ENCODE measurements around the gene CELSR2. TPM values are rescaled to one million over a fixed set of nuclear protein-coding genes. Genes with fewer than 3 reads are reported as not detected.

CELSR2 gene, protein sequence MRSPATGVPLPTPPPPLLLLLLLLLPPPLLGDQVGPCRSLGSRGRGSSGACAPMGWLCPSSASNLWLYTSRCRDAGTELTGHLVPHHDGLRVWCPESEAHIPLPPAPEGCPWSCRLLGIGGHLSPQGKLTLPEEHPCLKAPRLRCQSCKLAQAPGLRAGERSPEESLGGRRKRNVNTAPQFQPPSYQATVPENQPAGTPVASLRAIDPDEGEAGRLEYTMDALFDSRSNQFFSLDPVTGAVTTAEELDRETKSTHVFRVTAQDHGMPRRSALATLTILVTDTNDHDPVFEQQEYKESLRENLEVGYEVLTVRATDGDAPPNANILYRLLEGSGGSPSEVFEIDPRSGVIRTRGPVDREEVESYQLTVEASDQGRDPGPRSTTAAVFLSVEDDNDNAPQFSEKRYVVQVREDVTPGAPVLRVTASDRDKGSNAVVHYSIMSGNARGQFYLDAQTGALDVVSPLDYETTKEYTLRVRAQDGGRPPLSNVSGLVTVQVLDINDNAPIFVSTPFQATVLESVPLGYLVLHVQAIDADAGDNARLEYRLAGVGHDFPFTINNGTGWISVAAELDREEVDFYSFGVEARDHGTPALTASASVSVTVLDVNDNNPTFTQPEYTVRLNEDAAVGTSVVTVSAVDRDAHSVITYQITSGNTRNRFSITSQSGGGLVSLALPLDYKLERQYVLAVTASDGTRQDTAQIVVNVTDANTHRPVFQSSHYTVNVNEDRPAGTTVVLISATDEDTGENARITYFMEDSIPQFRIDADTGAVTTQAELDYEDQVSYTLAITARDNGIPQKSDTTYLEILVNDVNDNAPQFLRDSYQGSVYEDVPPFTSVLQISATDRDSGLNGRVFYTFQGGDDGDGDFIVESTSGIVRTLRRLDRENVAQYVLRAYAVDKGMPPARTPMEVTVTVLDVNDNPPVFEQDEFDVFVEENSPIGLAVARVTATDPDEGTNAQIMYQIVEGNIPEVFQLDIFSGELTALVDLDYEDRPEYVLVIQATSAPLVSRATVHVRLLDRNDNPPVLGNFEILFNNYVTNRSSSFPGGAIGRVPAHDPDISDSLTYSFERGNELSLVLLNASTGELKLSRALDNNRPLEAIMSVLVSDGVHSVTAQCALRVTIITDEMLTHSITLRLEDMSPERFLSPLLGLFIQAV (N-terminal part only)
- 11.3 TPM for polyA plus RNA-seq
- long read RNA-seq, donor 1: 0 reads
- long read RNA-seq, donor 2: 0 reads
- long read RNA-seq, donor 3: 0 reads
- long read RNA-seq, donor 4: 0 reads
- long read RNA-seq, donor 5: 0 reads
- long read RNA-seq, donor 6: 0 reads
- long read RNA-seq, donor 7: 0 reads
- long read RNA-seq, donor 8: 0 reads
- long read RNA-seq, donor 9: 0 reads
- long read RNA-seq, donor 10: 0 reads
- long read RNA-seq, donor 11: 0 reads

GRCh38 chr1:109248797-109249629, at the start of gene CELSR2:
TSS of gene CELSR2 (plus strand) at chr1:109249539. CDS start at chr1:109250080, 541 bp downstream.
- Histone ChIP-seq H3K36me3 (ENCODE audit: control insufficient read depth, insufficient read depth, low read length) (no peaks in the 10 kb centered on the region), H3K27me3 (ENCODE audit: control insufficient read depth, insufficient read depth, low read length) (peaks cover 3% of the 10 kb centered on the region), H3K27ac (ENCODE audit: low read length) (no peak within 1 kb of the TSS), H3K4me3 (ENCODE audit: low read length) (peak within 1 kb of the TSS; percentile 34), H3K9me3 (ENCODE audit: control insufficient read depth, low read depth, low read length) (peaks cover 2% of the 10 kb centered on the region), H3K4me1 (ENCODE audit: control insufficient read depth, insufficient read depth, low read length) (peaks cover 14% of the 10 kb centered on the region)
- peak in 1 of 2 donors; percentile 75 for DNase-seq
- no CpG with 5 or more reads among the region's 49 CpGs for WGBS (ENCODE audit: insufficient coverage, low lambda C conversion rate)

DNA sequence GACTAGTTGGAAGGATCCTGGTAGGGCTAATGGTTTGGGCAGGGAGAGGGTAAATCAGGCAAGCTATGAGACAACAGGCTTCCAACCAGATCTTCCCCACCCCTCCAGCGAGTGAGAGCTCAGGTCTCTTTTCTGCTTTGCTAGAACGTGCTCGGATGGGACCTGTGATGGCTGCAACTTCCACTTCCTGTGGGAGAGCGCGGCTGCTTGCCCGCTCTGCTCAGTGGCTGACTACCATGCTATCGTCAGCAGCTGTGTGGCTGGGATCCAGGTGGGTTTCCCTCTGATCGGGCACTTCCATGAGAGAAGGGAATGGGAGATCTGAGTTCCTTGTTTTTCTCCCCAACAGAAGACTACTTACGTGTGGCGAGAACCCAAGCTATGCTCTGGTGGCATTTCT, 49.6 kb upstream of the CELSR2 start:
- Histone ChIP-seq H3K4me3 (ENCODE audit: low read length) (no peak overlapping the region), H3K27ac (ENCODE audit: low read length) (no peak overlapping the region), H3K36me3 (ENCODE audit: control insufficient read depth, insufficient read depth, low read length) (peaks cover 12% of the 10 kb centered on the region), H3K9me3 (ENCODE audit: control insufficient read depth, low read depth, low read length) (no peaks in the 10 kb centered on the region), H3K4me1 (ENCODE audit: control insufficient read depth, insufficient read depth, low read length) (no peaks in the 10 kb centered on the region), H3K27me3 (ENCODE audit: control insufficient read depth, insufficient read depth, low read length) (no peaks in the 10 kb centered on the region)
- no peak for DNase-seq
- no CpG with 5 or more reads among the region's 10 CpGs for WGBS (ENCODE audit: insufficient coverage, low lambda C conversion rate)

DNA sequence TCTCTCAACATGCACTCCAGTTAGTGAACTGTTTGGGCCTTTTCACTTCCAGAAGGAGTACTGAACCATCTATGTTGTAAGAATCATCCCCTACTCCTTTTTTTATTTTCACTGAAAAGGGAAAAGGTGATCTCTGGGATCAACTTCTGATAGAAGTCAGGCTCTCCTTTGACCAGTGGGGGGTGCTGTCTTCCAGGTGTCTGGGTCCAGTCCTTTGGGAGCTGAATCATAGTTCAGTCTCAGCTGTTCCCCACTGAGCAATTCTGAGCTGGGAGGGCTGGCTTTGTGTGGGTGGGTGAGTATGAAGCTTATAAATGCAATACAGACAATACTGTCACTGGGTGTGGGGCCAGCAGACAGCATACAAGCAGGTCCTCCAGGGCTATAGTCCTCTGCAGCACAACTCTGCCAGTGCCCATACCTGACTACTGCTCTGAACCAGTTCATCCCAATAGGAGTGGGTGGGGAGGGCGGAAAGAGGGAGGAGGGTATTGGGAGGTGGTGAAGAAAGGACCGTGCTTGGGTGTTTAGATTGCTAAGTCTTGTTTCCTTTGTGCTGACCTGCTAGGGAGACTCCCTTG, 48.1 kb upstream of the CELSR2 start:
- DNase-seq: peak; percentile 42 to 45
- H3K4me3 ChIP-seq (ENCODE audit: low read length): no peak overlapping the region
- WGBS (ENCODE audit: insufficient coverage, low lambda C conversion rate): no CpG with 5 or more reads among the region's 2 CpGs
- H3K27me3 ChIP-seq (ENCODE audit: control insufficient read depth, insufficient read depth, low read length): no peaks in the 10 kb centered on the region
- no peak overlapping the region for H3K27ac ChIP-seq (ENCODE audit: low read length)
- H3K9me3 ChIP-seq (ENCODE audit: control insufficient read depth, low read depth, low read length): no peaks in the 10 kb centered on the region
- H3K36me3 ChIP-seq (ENCODE audit: control insufficient read depth, insufficient read depth, low read length): peaks cover 12% of the 10 kb centered on the region
- H3K4me1 ChIP-seq (ENCODE audit: control insufficient read depth, insufficient read depth, low read length): no peaks in the 10 kb centered on the region

DNA sequence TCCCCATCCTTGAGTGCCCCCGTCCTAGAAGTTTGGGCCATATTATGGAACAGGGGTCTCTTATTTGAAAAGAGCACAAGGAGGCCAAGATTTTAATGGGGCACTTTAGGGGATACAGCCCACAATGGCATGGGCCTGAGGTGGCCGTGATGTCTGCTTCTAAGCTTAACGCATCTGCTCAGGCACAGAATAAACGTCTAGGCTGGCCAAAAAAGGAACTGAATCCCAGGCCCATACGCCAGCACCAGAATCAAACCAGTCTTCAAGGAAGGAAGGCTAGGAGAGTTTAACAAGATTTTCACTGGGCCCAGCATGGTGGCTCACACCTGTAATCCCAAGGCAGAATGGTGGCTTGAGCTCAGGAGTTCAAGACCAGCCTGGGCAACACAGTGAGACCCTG, 44.9 kb upstream of the CELSR2 start:
- WGBS (ENCODE audit: insufficient coverage, low lambda C conversion rate): no CpG with 5 or more reads among the region's 5 CpGs
- no peaks in the 10 kb centered on the region for H3K9me3 ChIP-seq (ENCODE audit: control insufficient read depth, low read depth, low read length)
- no peaks in the 10 kb centered on the region for H3K27me3 ChIP-seq (ENCODE audit: control insufficient read depth, insufficient read depth, low read length)
- no peak for DNase-seq
- H3K36me3 ChIP-seq (ENCODE audit: control insufficient read depth, insufficient read depth, low read length): peaks cover 9% of the 10 kb centered on the region
- no peak overlapping the region for H3K27ac ChIP-seq (ENCODE audit: low read length)
- H3K4me3 ChIP-seq (ENCODE audit: low read length): no peak overlapping the region
- no peaks in the 10 kb centered on the region for H3K4me1 ChIP-seq (ENCODE audit: control insufficient read depth, insufficient read depth, low read length)

DNA sequence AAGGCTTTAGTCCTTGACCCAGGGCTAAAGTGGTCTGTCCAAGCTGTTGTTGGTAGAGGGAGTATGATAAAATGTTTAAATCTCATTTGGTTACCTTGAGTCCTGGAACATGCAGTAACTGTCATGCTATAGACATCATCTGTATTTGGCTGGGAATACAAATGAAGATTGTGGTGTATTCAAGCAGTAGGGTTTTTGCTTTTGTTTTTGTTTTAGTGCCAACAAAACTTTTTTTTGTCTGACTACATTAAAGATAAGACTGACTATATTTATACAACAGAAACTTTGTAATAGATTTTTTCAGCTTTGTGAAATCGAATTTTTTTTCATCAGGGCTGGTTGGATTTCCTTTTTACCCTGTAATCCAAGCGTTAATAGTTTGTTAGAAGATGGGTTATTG, 43.0 kb upstream of the CELSR2 start:
- WGBS (ENCODE audit: insufficient coverage, low lambda C conversion rate): 100% methylated on average over 2 of the region's 2 CpGs
- H3K4me1 ChIP-seq (ENCODE audit: control insufficient read depth, insufficient read depth, low read length): no peaks in the 10 kb centered on the region

GRCh38 chr1:109207467-109208103, 41.8 kb upstream of the CELSR2 start:
- Histone ChIP-seq H3K27ac (ENCODE audit: low read length) (no peak overlapping the region), H3K27me3 (ENCODE audit: control insufficient read depth, insufficient read depth, low read length) (no peaks in the 10 kb centered on the region), H3K36me3 (ENCODE audit: control insufficient read depth, insufficient read depth, low read length) (peaks cover 5% of the 10 kb centered on the region), H3K4me1 (ENCODE audit: control insufficient read depth, insufficient read depth, low read length) (no peaks in the 10 kb centered on the region), H3K4me3 (ENCODE audit: low read length) (no peak overlapping the region), H3K9me3 (ENCODE audit: control insufficient read depth, low read depth, low read length) (no peaks in the 10 kb centered on the region)
- WGBS (ENCODE audit: insufficient coverage, low lambda C conversion rate): 100% methylated on average over 3 of the region's 7 CpGs
- no peak for DNase-seq

More for the DNA sequence above, 43.0 kb upstream of the CELSR2 start:
- no peaks in the 10 kb centered on the region for H3K27me3 ChIP-seq (ENCODE audit: control insufficient read depth, insufficient read depth, low read length)
- H3K27ac ChIP-seq (ENCODE audit: low read length): no peak overlapping the region
- peaks cover 5% of the 10 kb centered on the region for H3K36me3 ChIP-seq (ENCODE audit: control insufficient read depth, insufficient read depth, low read length)
- no peak overlapping the region for H3K4me3 ChIP-seq (ENCODE audit: low read length)
- H3K9me3 ChIP-seq (ENCODE audit: control insufficient read depth, low read depth, low read length): no peaks in the 10 kb centered on the region
- no peak for DNase-seq

- H3K27me3 ChIP-seq (ENCODE audit: control insufficient read depth, insufficient read depth, low read length): no peaks in the 10 kb centered on the region
- 60% methylated on average over 1 of the region's 7 CpGs for WGBS (ENCODE audit: insufficient coverage, low lambda C conversion rate)
- H3K9me3 ChIP-seq (ENCODE audit: control insufficient read depth, low read depth, low read length): no peaks in the 10 kb centered on the region
- H3K36me3 ChIP-seq (ENCODE audit: control insufficient read depth, insufficient read depth, low read length): no peaks in the 10 kb centered on the region
- peaks cover 3% of the 10 kb centered on the region for H3K4me1 ChIP-seq (ENCODE audit: control insufficient read depth, insufficient read depth, low read length)
- no peak overlapping the region for H3K27ac ChIP-seq (ENCODE audit: low read length)
- H3K4me3 ChIP-seq (ENCODE audit: low read length): no peak overlapping the region
- DNase-seq: no peak
Measured at GRCh38 chr1:109208394-109208793, 40.9 kb upstream of the CELSR2 start.

DNA sequence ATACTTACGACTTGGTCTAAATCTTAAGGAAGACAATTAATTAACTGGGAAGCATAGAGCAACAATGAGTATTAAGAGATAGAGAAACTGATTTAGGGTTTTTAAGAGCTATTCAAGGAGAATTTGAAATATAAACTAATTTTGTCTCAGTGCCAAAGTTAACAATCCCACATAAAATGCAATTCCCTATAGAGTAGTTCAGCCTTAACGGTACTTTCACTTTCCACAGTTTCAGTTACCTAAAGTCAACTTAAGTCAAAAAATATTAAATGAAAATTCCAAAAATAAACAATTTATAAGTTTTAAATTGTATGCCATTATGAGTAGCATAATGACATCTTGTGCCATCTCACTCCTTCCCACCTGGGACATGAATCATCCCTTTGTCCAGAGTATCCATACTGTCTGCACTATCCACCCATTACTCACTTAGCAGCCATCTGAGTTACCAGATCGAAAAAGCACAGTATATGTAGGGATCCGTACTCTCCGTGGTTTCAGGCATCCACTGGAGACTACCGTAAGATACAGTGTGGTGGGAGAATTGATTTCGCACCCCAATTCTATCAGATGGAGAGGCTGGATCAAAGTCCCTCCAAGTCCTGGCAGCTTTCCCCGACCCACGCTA, 40.4 kb upstream of the CELSR2 start:
- Histone ChIP-seq H3K9me3 (ENCODE audit: control insufficient read depth, low read depth, low read length) (no peaks in the 10 kb centered on the region), H3K4me1 (ENCODE audit: control insufficient read depth, insufficient read depth, low read length) (peaks cover 4% of the 10 kb centered on the region), H3K4me3 (ENCODE audit: low read length) (no peak overlapping the region), H3K27ac (ENCODE audit: low read length) (no peak overlapping the region), H3K27me3 (ENCODE audit: control insufficient read depth, insufficient read depth, low read length) (no peaks in the 10 kb centered on the region), H3K36me3 (ENCODE audit: control insufficient read depth, insufficient read depth, low read length) (no peaks in the 10 kb centered on the region)
- 100% methylated on average over 1 of the region's 9 CpGs for WGBS (ENCODE audit: insufficient coverage, low lambda C conversion rate)
- DNase-seq: peak in 1 of 2 donors; percentile 22

Data from large intestine (tissue), 12 donors.